OCI-LY1 (cell line): ENCODE results near the gene STT3B.

Source experiments
- H2AFZ ChIP-seq: fragments of 200-600 bp; sonication (generic), shearing (Covaris generic); 2 replicates; pipeline ENCODE4 v1.6.0; 2014; ENCODE audit warnings: antibody characterized with exemption, mild to moderate bottlenecking, low read length
- H3F3A ChIP-seq: fragments of 200-600 bp; sonication (generic), shearing (Covaris generic); 2 replicates; pipeline ENCODE4 v1.6.0; 2014; ENCODE audit warnings: mild to moderate bottlenecking, antibody characterized with exemption, low read length, moderate library complexity; ENCODE audit not compliant: insufficient read depth
- H3K27ac ChIP-seq: fragments of 200-600 bp; sonication (generic); 2 replicates; pipeline ENCODE4 v1.5.1; 2014; ENCODE audit warnings: low read length, mixed run types, mild to moderate bottlenecking, low read depth; ENCODE audit not compliant: poor library complexity, severe bottlenecking
- H3K27me3 ChIP-seq: fragments of 200-600 bp; sonication (generic); 2 replicates; pipeline ENCODE4 v1.6.0; 2014; ENCODE audit warnings: antibody characterized with exemption, mild to moderate bottlenecking, low read length, moderate library complexity; ENCODE audit not compliant: insufficient read depth
- H3K36me3 ChIP-seq: fragments of 200-600 bp; sonication (generic); 2 replicates; pipeline ENCODE4 v1.6.1; 2014; ENCODE audit warnings: mild to moderate bottlenecking, antibody characterized with exemption, low read length, moderate library complexity, mixed read lengths; ENCODE audit not compliant: insufficient read depth
- H3K4me1 ChIP-seq: fragments of 200-600 bp; sonication (generic); 2 replicates; pipeline ENCODE4 v1.5.1; 2014; ENCODE audit warnings: mild to moderate bottlenecking, low read length, moderate library complexity; ENCODE audit not compliant: insufficient read depth, severe bottlenecking
- H3K4me2 ChIP-seq: fragments of 200-600 bp; sonication (generic), shearing (Covaris generic); 2 replicates; pipeline ENCODE4 v1.6.1; 2014; ENCODE audit warnings: low read length
- H3K4me3 ChIP-seq: fragments of 200-600 bp; sonication (generic); 2 replicates; pipeline ENCODE4 v1.5.1; 2014; ENCODE audit warnings: low read length, low read depth, mild to moderate bottlenecking, mixed read lengths; ENCODE audit not compliant: poor library complexity, severe bottlenecking
- H3K79me2 ChIP-seq: fragments of 200-600 bp; shearing (Covaris generic); 2 replicates; pipeline ENCODE4 v1.6.1; 2016; ENCODE audit warnings: mixed run types, low read length, mixed read lengths; ENCODE audit not compliant: insufficient read depth
- H3K9ac ChIP-seq: fragments of 200-600 bp; sonication (generic), shearing (Covaris generic); 2 replicates; pipeline ENCODE4 v1.6.1; 2014; ENCODE audit warnings: mild to moderate bottlenecking, low read length, mixed read lengths
- H3K9me2 ChIP-seq: fragments of 200-600 bp; sonication (generic), shearing (Covaris generic); 2 replicates; pipeline ENCODE4 v1.6.1; 2014; ENCODE audit warnings: low read depth, mild to moderate bottlenecking, low read length, mixed read lengths
- H3K9me3 ChIP-seq: fragments of 200-600 bp; shearing (Covaris generic); 2 replicates; pipeline ENCODE4 v1.6.1; 2014; ENCODE audit warnings: low read length, mixed read lengths
- H4K20me1 ChIP-seq: fragments of 200-600 bp; sonication (generic), shearing (Covaris generic); 2 replicates; pipeline ENCODE4 v1.6.0; 2016; ENCODE audit warnings: mild to moderate bottlenecking, low read length; ENCODE audit not compliant: insufficient read depth
- CTCF ChIP-seq: fragments of 200-600 bp; sonication (generic), shearing (Covaris generic); IDR thresholded peaks from 2 replicates; pipeline ENCODE4 v1.5.1; 2017; ENCODE audit warnings: mild to moderate bottlenecking, antibody characterized with exemption, low read length, moderate library complexity, mixed read lengths
- EZH2 ChIP-seq: fragments of 200-600 bp; sonication (generic), shearing (Covaris generic); IDR thresholded peaks from 2 replicates; pipeline ENCODE4 v1.8.0; 2017; ENCODE audit warnings: borderline replicate concordance, mixed run types, mild to moderate bottlenecking, antibody characterized with exemption, low read length, moderate library complexity, mixed read lengths

STT3B gene

GRCh38 chr3:31613177-31613576 lies 80.5 kb downstream of the STT3B start:
- Histone ChIP-seq H3F3A (no peaks in the 10 kb centered on the region), H2AFZ (no peak overlapping the region), H3K4me2 (no peak overlapping the region), H3K27me3 (no peaks in the 10 kb centered on the region), H3K4me1 (no peaks in the 10 kb centered on the region), H3K9me3 (no peaks in the 10 kb centered on the region), H3K79me2 (peaks cover 14% of the 10 kb centered on the region), H4K20me1 (no peaks in the 10 kb centered on the region), H3K4me3 (no peak overlapping the region), H3K9ac (no peak overlapping the region), H3K36me3 (peaks cover 81% of the 10 kb centered on the region), H3K9me2 (no peaks in the 10 kb centered on the region), H3K27ac (no peak overlapping the region)
- TF ChIP-seq CTCF = no peak
- no peak for TF ChIP-seq EZH2

GRCh38 chr3:31613654-31614053 lies 80.9 kb downstream of the STT3B start:
- TF ChIP-seq EZH2 (no peak), CTCF (no peak)
- H2AFZ ChIP-seq = no peak overlapping the region
- no peak overlapping the region for H3K27ac ChIP-seq
- H3F3A ChIP-seq = no peaks in the 10 kb centered on the region
- no peaks in the 10 kb centered on the region for H3K9me3 ChIP-seq
- H3K36me3 ChIP-seq = peaks cover 81% of the 10 kb centered on the region
- no peak overlapping the region for H3K4me3 ChIP-seq
- no peaks in the 10 kb centered on the region for H3K27me3 ChIP-seq
- no peaks in the 10 kb centered on the region for H4K20me1 ChIP-seq
- H3K9me2 ChIP-seq = no peaks in the 10 kb centered on the region
- no peak overlapping the region for H3K9ac ChIP-seq
- peaks cover 13% of the 10 kb centered on the region for H3K79me2 ChIP-seq
- H3K4me2 ChIP-seq = no peak overlapping the region
- H3K4me1 ChIP-seq = no peaks in the 10 kb centered on the region

DNA sequence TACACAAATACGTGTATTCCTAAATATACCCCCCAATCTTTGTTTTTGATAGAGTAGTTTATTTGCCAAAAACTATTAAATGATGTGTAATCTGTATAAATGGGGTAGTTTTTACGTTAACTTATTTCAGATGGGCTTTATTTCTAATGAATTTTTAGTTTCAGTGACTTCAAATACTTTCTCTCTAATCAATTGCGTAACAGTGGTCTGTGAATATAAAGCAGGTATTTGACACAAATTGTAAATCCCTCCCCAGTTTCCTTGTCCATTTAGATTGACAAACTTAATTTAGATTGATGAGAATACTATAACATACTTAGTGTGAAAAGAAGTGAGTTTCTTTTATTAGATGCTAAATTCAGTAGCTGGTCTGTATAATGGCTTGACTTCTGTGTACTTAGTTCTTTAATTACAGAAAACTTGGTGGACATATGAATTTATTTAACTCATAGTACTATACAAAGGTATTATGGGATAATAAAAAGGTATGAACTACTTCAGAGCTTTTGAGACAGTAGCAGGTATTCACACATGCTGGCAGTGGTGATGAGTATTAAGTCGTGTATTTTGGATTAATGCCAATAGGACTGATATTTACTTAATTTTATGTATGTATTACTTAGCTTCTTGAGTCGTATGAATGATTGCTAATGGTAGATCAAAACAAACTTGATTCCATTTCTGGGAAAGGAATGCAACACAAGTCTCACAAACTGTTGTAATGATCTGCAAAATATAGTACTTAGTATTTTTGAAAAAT lies 81.6 kb downstream of the STT3B start:
- Histone ChIP-seq H3K4me1 (no peaks in the 10 kb centered on the region), H3K27ac (no peak overlapping the region), H3F3A (no peaks in the 10 kb centered on the region), H4K20me1 (no peaks in the 10 kb centered on the region), H3K9me2 (no peaks in the 10 kb centered on the region), H3K4me2 (no peak overlapping the region), H3K9ac (no peak overlapping the region), H2AFZ (no peak overlapping the region), H3K9me3 (no peaks in the 10 kb centered on the region), H3K27me3 (no peaks in the 10 kb centered on the region), H3K79me2 (peaks cover 13% of the 10 kb centered on the region), H3K4me3 (no peak overlapping the region), H3K36me3 (peaks cover 80% of the 10 kb centered on the region)
- TF ChIP-seq CTCF = no peak
- no peak for TF ChIP-seq EZH2
